ENCODE results near the gene TMEM151B.
A peak's percentile ranks its signal among the peaks of the same experiment; 100 is the strongest.

TMEM151B gene

GRCh38 chr6:44278774-44279697 is 8.8 kb downstream of the TMEM151B start:
- no peak for DNase-seq (ENCODE audit: low read depth in 2 of 2)

GRCh38 chr6:44284121-44284520 is 13.9 kb downstream of the TMEM151B start:
- DNase-seq (ENCODE audit: low read depth in 2 of 2), result no peak

GRCh38 chr6:44284867-44285266 is 14.6 kb downstream of the TMEM151B start:
- DNase-seq (ENCODE audit: low read depth in 2 of 2), result no peak

DNA sequence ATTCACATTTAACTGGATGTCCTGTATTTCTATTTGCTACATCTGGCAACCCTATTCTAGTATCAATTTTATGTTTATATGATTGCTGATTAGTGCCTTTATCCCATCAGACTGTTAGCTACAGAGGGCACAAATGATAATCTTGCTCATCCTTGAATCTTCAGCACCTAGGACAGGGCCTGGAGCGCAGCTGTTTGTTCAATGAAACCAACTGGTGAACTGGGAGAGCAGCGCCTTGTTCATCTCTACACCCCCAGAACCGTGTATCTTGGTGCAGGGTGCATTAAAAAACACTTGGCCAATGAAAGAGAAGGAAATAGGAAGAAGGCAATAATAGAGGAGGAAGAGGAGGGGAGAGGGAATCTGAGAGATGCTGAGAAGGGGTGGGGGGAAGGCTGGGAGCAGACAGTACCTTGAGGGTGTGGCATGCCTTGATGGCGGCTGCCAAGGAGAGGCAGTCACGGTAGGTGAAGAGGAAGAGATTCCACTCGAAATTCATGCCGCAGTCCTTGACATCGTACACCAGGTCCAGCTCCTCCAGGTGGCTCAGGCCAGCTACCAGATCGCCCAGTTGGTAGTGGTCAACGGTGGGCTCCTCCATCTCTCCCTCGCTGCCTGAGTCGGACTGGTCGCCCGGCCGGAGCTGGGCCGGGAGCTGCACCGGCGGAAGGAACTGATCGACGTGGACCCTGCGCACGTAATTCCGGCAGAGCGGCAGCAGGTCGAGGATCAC is 15.5 kb downstream of the TMEM151B start:
- DNase-seq (ENCODE audit: low read depth in 2 of 2), result no peak

DNA sequence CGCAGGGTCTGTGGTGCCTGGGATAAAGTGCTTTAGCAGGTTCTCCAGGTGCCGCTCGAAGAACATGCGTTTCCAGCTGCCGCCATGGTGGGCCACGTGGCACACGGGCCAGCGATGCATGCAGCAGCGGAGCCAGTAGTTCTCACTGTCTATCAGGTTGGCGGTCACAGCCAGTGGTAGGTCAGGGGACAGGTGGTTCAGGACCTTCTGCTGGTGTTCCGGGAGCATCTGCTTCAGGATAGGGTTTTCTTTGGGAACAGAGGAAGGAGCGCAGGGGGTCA is 16.0 kb downstream of the TMEM151B start:
- no peak for DNase-seq (ENCODE audit: low read depth in 2 of 2)

GRCh38 chr6:44286747-44287146 is 16.5 kb downstream of the TMEM151B start:
- DNase-seq (ENCODE audit: low read depth in 2 of 2), result no peak

- DNase-seq (ENCODE audit: low read depth in 2 of 2), result no peak
These were observed 19.5 kb downstream of the TMEM151B start for GRCh38 chr6:44289726-44290260.

- no peak for DNase-seq (ENCODE audit: low read depth in 2 of 2)
These were observed 21.6 kb downstream of the TMEM151B start for GRCh38 chr6:44291841-44292240.

GRCh38 chr6:44292661-44293365 is 22.6 kb downstream of the TMEM151B start:
- no peak for DNase-seq (ENCODE audit: low read depth in 2 of 2)

- no peak for DNase-seq (ENCODE audit: low read depth in 2 of 2)
These were observed 24.9 kb downstream of the TMEM151B start for GRCh38 chr6:44294832-44295791.

- DNase-seq (ENCODE audit: low read depth in 2 of 2), result peak; percentile 27 to 31
These were observed 27.1 kb downstream of the TMEM151B start for GRCh38 chr6:44297063-44298038.

DNA sequence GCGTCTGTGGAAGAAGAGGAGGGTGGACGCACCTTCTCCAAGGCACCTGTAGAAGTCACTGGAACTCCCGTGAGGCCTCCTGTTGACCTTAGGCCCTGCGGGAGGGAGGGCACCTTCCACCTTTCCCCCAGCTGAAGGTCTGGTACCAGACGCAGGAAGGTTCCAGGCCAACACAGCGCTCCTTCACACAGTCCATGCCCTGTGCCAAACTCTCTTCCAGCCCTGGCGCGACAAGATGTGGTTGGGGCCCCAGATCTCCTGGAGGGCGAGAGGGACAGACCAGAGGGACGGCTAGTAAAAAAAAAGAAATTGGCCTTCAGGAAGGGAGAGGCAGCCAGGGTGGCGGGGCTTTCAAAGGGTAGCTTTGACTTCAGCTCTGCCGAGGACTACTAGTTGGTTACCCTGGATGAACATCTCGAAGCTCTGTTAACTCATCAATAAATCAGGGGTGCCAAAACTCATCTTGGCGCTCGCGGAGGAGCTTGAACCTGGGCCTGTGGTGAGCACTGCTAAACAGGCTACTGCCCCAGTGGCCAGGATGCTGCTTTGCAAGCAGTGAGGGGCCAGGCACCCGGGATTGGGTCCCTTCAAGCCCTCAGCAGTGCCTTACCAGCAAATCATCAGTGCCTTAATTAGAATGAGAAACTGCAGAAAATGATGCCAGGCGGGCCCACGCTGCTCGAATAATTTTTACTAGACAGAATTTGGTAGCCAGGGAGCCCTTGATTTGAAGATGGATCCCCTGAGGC is 28.0 kb downstream of the TMEM151B start:
- no peak for DNase-seq (ENCODE audit: low read depth in 2 of 2)

DNA sequence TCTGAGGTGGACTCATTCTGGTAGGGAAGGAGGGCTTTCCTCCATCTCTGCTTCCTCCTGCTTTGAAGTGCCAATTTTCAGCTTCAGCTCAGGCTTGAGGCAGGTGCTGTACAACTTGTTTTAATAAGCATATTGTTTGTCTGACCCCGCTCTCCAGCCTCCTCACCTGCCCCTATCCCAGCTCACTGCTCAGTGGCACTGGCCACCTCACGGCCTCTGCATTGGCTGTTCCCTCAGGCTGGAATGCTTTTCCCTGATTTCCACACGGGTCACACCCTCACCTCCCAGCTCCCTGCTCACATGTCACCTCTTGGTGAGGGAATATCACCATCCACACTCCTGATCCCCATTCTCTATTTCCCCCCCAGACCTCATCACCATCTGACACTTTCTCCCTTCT is 28.6 kb downstream of the TMEM151B start:
- DNase-seq (ENCODE audit: low read depth in 2 of 2), result no peak

- DNase-seq (ENCODE audit: low read depth in 2 of 2), result no peak
These were observed 30.1 kb downstream of the TMEM151B start for GRCh38 chr6:44300292-44300823.

DNA sequence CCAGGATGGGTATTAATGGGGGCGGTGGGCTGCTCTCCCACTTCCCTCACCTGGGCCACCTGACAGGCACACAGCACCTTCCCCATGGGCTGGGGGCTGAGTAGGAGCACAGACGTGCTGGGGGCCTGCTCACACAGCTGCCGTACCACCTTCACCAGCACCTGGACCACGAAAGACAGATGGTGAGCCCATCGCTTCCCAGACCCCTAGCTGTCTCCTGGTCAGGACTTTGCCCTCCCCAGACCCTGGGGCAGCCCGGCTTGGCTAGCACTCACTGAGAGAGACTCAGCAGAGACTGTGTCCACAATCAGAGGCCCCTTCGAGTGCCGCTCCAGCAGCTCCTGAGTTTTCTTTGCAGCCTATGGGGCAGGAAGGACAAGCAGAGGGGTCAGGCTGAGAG is 30.9 kb downstream of the TMEM151B start:
- DNase-seq (ENCODE audit: low read depth in 2 of 2), result no peak

- no peak for DNase-seq (ENCODE audit: low read depth in 2 of 2)
These were observed 31.7 kb downstream of the TMEM151B start for GRCh38 chr6:44301782-44302564.

DNA sequence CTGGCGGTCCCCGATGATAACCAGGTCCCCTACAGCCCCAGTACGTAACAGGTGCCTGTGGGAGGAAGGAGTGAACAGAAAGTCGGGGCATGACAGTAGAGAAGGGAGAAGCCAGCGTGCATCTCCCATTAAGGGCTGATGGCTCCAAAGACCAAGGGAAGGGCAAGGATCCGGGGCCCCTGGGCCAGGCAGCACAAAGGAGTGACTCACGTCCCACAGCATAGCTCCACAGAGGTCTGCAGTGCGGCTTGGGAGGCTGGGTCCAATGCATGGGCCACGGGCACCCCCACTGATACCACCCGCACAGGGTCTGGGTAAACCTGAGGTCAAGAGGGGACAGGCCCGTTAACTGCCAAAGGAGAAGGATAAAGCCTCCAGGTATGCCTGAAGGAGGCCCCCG is 32.6 kb downstream of the TMEM151B start:
- DNase-seq (ENCODE audit: low read depth in 2 of 2), result no peak

- no peak for DNase-seq (ENCODE audit: low read depth in 2 of 2)
These were observed 33.6 kb downstream of the TMEM151B start for GRCh38 chr6:44303842-44304241.

Measured in stimulated activated CD8-positive, alpha-beta memory T cell treated with anti-CD3 and anti-CD28 coated beads, Interleukin-2, amount 100 ng/mL, for 48 hours (primary cell).